ENCODE measurements around the gene GALNT5. TPM values are rescaled to one million over a fixed set of nuclear protein-coding genes. Genes with fewer than 3 reads are reported as not detected.
A peak's percentile ranks its signal among the peaks of the same experiment; 100 is the strongest.

Gene GALNT5
- total and polyA plus RNA-seq, 2 donors (not counting 1 experiment from before 2014, with no cell fraction given): 63.7 to 199 TPM

DNA sequence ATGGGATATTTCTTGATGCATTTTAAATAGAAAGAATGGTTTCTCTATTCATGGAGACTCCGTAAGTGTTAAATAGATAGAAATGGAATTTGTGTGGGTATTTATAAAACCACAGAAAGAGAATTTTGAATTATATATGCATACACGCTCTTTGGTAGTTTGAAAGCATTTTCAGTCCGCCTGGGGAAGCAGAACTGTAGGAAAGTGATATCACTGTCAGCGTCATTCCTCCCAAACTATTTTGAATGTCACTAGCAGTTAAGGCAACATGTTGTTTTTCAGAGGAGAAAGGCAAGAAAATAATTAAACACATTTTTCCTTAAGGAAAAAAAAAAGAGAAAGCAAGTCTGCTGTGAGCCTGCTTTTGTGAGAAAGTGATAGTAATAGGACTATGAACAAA lies 76.8 kb downstream of the GALNT5 start:
- H3K27me3 ChIP-seq (ENCODE audit: control insufficient read depth, insufficient read depth, low read length): no peaks in the 10 kb centered on the region
- TF ChIP-seq EZH2 (IDR thresholded peaks at IDR 0.05; ENCODE audit: low read length, missing control alignments): no peak
- TF ChIP-seq, protein P1, sequence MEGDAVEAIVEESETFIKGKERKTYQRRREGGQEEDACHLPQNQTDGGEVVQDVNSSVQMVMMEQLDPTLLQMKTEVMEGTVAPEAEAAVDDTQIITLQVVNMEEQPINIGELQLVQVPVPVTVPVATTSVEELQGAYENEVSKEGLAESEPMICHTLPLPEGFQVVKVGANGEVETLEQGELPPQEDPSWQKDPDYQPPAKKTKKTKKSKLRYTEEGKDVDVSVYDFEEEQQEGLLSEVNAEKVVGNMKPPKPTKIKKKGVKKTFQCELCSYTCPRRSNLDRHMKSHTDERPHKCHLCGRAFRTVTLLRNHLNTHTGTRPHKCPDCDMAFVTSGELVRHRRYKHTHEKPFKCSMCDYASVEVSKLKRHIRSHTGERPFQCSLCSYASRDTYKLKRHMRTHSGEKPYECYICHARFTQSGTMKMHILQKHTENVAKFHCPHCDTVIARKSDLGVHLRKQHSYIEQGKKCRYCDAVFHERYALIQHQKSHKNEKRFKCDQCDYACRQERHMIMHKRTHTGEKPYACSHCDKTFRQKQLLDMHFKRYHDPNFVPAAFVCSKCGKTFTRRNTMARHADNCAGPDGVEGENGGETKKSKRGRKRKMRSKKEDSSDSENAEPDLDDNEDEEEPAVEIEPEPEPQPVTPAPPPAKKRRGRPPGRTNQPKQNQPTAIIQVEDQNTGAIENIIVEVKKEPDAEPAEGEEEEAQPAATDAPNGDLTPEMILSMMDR (conservative IDR thresholded peaks at IDR 0.05 in 1 of 2, IDR thresholded peaks at IDR 0.05 in 1 of 2; ENCODE audit: low read depth in 1 of 2, low read length in 2 of 2): no peak

DNA sequence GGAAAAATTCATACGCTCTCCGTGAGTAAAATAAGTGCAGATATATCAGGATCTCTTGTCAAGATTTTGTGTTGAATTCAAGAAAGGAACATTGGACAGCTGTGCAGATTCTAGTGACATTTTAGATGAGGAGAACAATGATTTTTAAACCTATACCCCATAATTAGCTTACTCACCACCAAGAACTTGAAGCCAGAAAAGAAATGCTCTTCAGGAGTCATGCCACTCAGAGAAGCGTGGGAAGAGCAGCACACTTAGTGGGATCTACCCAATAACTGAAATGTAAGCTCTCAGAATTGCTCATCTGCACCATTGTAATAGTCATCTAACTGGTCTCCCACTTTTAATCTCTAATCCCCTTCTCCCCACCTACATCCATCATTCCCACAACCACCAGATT lies 77.3 kb downstream of the GALNT5 start:
- H3K9ac ChIP-seq (ENCODE audit: insufficient read depth, low read length): no peak overlapping the region
- no peak overlapping the region for H3K27ac ChIP-seq (ENCODE audit: insufficient read depth, low read length)
- H4K20me1 ChIP-seq (ENCODE audit: control insufficient read depth, extremely low read depth, insufficient read depth, low read length): no peaks in the 10 kb centered on the region
- no peak overlapping the region for H3K4me2 ChIP-seq (ENCODE audit: extremely low read depth, insufficient read depth, low read length)
- H3K27me3 ChIP-seq (ENCODE audit: control insufficient read depth, insufficient read depth, low read length): no peaks in the 10 kb centered on the region
- no peak overlapping the region for H3K4me3 ChIP-seq (replicated peaks in 1 of 4; ENCODE audit: control extremely low read depth in 1 of 4, insufficient read depth in 1 of 4, low read depth in 3 of 4, low read length in 4 of 4)
- DNase-seq (ENCODE audit: low read depth in 2 of 2): no peak
- H3K4me1 ChIP-seq (ENCODE audit: control insufficient read depth, extremely low read depth, insufficient read depth, low read length): no peaks in the 10 kb centered on the region
- no peaks in the 10 kb centered on the region for H3K9me3 ChIP-seq (ENCODE audit: control insufficient read depth, insufficient read depth, low read depth, low read length)
- no peaks in the 10 kb centered on the region for H3K79me2 ChIP-seq (ENCODE audit: control insufficient read depth, insufficient read depth, low read length)
- no peaks in the 10 kb centered on the region for H3K36me3 ChIP-seq (ENCODE audit: control insufficient read depth, insufficient read depth, low read length)
- no peak overlapping the region for H2AFZ ChIP-seq (ENCODE audit: low read length)
- TF ChIP-seq, protein P1 (conservative IDR thresholded peaks at IDR 0.05 in 1 of 2, IDR thresholded peaks at IDR 0.05 in 1 of 2; ENCODE audit: low read depth in 1 of 2, low read length in 2 of 2): no peak
- no peak for TF ChIP-seq EZH2 (IDR thresholded peaks at IDR 0.05; ENCODE audit: low read length, missing control alignments)

More for the DNA sequence above, 76.8 kb downstream of the GALNT5 start:
- H3K27ac ChIP-seq (ENCODE audit: insufficient read depth, low read length): no peak overlapping the region
- no peaks in the 10 kb centered on the region for H3K79me2 ChIP-seq (ENCODE audit: control insufficient read depth, insufficient read depth, low read length)
- H4K20me1 ChIP-seq (ENCODE audit: control insufficient read depth, extremely low read depth, insufficient read depth, low read length): no peaks in the 10 kb centered on the region
- H3K4me2 ChIP-seq (ENCODE audit: extremely low read depth, insufficient read depth, low read length): no peak overlapping the region
- no peak for DNase-seq (ENCODE audit: low read depth in 2 of 2)
- H3K36me3 ChIP-seq (ENCODE audit: control insufficient read depth, insufficient read depth, low read length): no peaks in the 10 kb centered on the region
- no peaks in the 10 kb centered on the region for H3K9me3 ChIP-seq (ENCODE audit: control insufficient read depth, insufficient read depth, low read depth, low read length)
- H3K4me1 ChIP-seq (ENCODE audit: control insufficient read depth, extremely low read depth, insufficient read depth, low read length): no peaks in the 10 kb centered on the region
- H3K4me3 ChIP-seq (replicated peaks in 1 of 4; ENCODE audit: control extremely low read depth in 1 of 4, insufficient read depth in 1 of 4, low read depth in 3 of 4, low read length in 4 of 4): no peak overlapping the region
- H3K9ac ChIP-seq (ENCODE audit: insufficient read depth, low read length): no peak overlapping the region
- H2AFZ ChIP-seq (ENCODE audit: low read length): no peak overlapping the region

- H3K79me2 ChIP-seq (ENCODE audit: control insufficient read depth, insufficient read depth, low read length): no peaks in the 10 kb centered on the region
- no peak overlapping the region for H3K9ac ChIP-seq (ENCODE audit: insufficient read depth, low read length)
- no peaks in the 10 kb centered on the region for H3K4me1 ChIP-seq (ENCODE audit: control insufficient read depth, extremely low read depth, insufficient read depth, low read length)
- no peak overlapping the region for H3K27ac ChIP-seq (ENCODE audit: insufficient read depth, low read length)
- no peaks in the 10 kb centered on the region for H3K36me3 ChIP-seq (ENCODE audit: control insufficient read depth, insufficient read depth, low read length)
- no peak overlapping the region for H3K4me2 ChIP-seq (ENCODE audit: extremely low read depth, insufficient read depth, low read length)
- no peaks in the 10 kb centered on the region for H3K9me3 ChIP-seq (ENCODE audit: control insufficient read depth, insufficient read depth, low read depth, low read length)
- peak; percentile 22 to 53 for DNase-seq (ENCODE audit: low read depth in 2 of 2)
- no peak overlapping the region for H2AFZ ChIP-seq (ENCODE audit: low read length)
- H3K27me3 ChIP-seq (ENCODE audit: control insufficient read depth, insufficient read depth, low read length): no peaks in the 10 kb centered on the region
- no peaks in the 10 kb centered on the region for H4K20me1 ChIP-seq (ENCODE audit: control insufficient read depth, extremely low read depth, insufficient read depth, low read length)
- TF ChIP-seq, protein P1 (conservative IDR thresholded peaks at IDR 0.05 in 1 of 2, IDR thresholded peaks at IDR 0.05 in 1 of 2; ENCODE audit: low read depth in 1 of 2, low read length in 2 of 2): peak; percentile 56 to 79
- TF ChIP-seq EZH2 (IDR thresholded peaks at IDR 0.05; ENCODE audit: low read length, missing control alignments): no peak
- no peak overlapping the region for H3K4me3 ChIP-seq (replicated peaks in 1 of 4; ENCODE audit: control extremely low read depth in 1 of 4, insufficient read depth in 1 of 4, low read depth in 3 of 4, low read length in 4 of 4)
These were observed 78.9 kb downstream of the GALNT5 start for GRCh38 chr2:157336137-157337010.
